Naive B cell (primary cell): ENCODE results near the gene ADPRHL1. TPM values are rescaled to one million over a fixed set of nuclear protein-coding genes. Genes with fewer than 3 reads are reported as not detected.
"Not testable (repeated sequence)": the region's sequence is repeated elsewhere in the genome, so short reads cannot be mapped to it uniquely, and the experiment has no call there.

Experiments used
- ATAC-seq, 2 donors: fragments of 150-1000 bp; cut with Tn5 transposase; 2 replicates each; pipeline ENCODE4 v1.10.0; 2021; ENCODE audit warnings: low read depth in 2 of 2, mild to moderate bottlenecking in 2 of 2, moderate library complexity in 2 of 2
- DNase-seq: peaks from one replicate; pipeline ENCODE4 v3.0.0; 2022
- H3K27ac Mint-ChIP-seq, 6 donors: one replicate each; pipeline ENCODE4 v1.8.0; 2020 to 2022; ENCODE audit warnings: mild to moderate bottlenecking in 6 of 6, mixed read lengths in 6 of 6, moderate library complexity in 5 of 6, inconsistent platforms in 2 of 6
- H3K27me3 Mint-ChIP-seq, 3 donors: one replicate each; pipeline ENCODE4 v1.8.0; 2021 to 2022; ENCODE audit warnings: mixed read lengths in 3 of 3, mild to moderate bottlenecking in 1 of 3
- H3K36me3 Mint-ChIP-seq, 2 donors: one replicate each; pipeline ENCODE4 v1.8.0; 2020 to 2022; ENCODE audit warnings: mixed read lengths in 2 of 2, inconsistent platforms in 1 of 2, mild to moderate bottlenecking in 1 of 2
- H3K4me1 Mint-ChIP-seq, 3 donors: one replicate each; pipeline ENCODE4 v1.8.0; 2020 to 2022; ENCODE audit warnings: mixed read lengths in 3 of 3, inconsistent platforms in 1 of 3, mild to moderate bottlenecking in 1 of 3, moderate library complexity in 1 of 3
- H3K4me3 Mint-ChIP-seq, 8 donors: one replicate each; pipeline ENCODE4 v1.8.0; 2020 to 2022; ENCODE audit warnings: mild to moderate bottlenecking in 8 of 8, mixed read lengths in 8 of 8, moderate library complexity in 8 of 8, inconsistent platforms in 2 of 8
- H3K9me3 Mint-ChIP-seq, 7 donors: one replicate each; pipeline ENCODE4 v1.8.0; 2020 to 2022; ENCODE audit warnings: mixed read lengths in 7 of 7, mild to moderate bottlenecking in 5 of 7, inconsistent platforms in 2 of 7, moderate library complexity in 1 of 7
- polyA plus RNA-seq, 6 donors: library from polyadenylated mRNA; unstranded; fragments of 300-500 nt; fragmentation: Illumina TruSeq; gene quantifications; one replicate each; pipeline ENCODE4 v1.2.3, GENCODE V29; 2021; ENCODE audit warnings: low read depth in 6 of 6

Gene ADPRHL1
- polyA plus RNA-seq, 6 donors from 2014 or later: 0.54 to 0.75 TPM; not detected in 4

GRCh38 chr13:113472355-113473025, 19.2 kb upstream of the ADPRHL1 start:
- no peak overlapping the region for H3K4me3 Mint-ChIP-seq
- H3K27me3 Mint-ChIP-seq: no peaks in the 10 kb centered on the region
- no peaks in the 10 kb centered on the region for H3K9me3 Mint-ChIP-seq
- peaks cover 17 to 39% of the 10 kb centered on the region in 2 donors for H3K36me3 Mint-ChIP-seq
- DNase-seq (no peak), ATAC-seq (no peak)
- peaks cover 5 to 15% (median 11%) of the 10 kb centered on the region in 3 donors for H3K4me1 Mint-ChIP-seq
- peak overlapping the region in 1 of 6 donors; percentile 86 for H3K27ac Mint-ChIP-seq

- ATAC-seq (no peak), DNase-seq (no peak)
- no peak overlapping the region for H3K4me3 Mint-ChIP-seq
- H3K36me3 Mint-ChIP-seq: peaks cover 13 to 39% of the 10 kb centered on the region in 2 donors
- H3K27me3 Mint-ChIP-seq: no peaks in the 10 kb centered on the region
- no peak overlapping the region for H3K27ac Mint-ChIP-seq
- H3K9me3 Mint-ChIP-seq: no peaks in the 10 kb centered on the region
- peaks cover 5 to 15% (median 11%) of the 10 kb centered on the region in 3 donors for H3K4me1 Mint-ChIP-seq
Measured at GRCh38 chr13:113471844-113472243, 18.6 kb upstream of the ADPRHL1 start.

DNA sequence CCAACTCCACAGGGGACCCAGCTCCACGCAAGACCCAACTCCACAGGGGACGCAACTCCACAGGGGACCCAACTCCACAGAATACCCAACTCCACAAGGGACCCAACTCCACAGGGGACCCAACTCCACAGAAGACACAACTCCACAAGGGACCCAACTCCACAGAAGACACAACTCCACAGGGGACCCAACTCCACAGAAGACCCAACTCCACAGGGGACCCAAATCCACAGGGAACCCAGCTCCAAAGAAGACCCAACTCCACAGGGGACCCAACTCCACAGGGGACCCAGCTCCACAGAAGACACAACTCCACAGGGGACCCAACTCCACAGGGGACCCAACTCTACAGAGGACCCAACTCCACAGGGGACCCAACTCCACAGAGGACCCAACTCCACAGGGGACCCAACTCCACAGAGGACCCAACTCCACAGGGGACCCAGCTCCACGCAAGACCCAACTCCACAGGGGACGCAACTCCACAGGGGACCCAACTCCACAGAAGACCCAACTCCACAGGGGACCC, 17.4 kb upstream of the ADPRHL1 start:
- H3K9me3 Mint-ChIP-seq, ATAC-seq, H3K4me3 Mint-ChIP-seq, H3K27me3 Mint-ChIP-seq, DNase-seq: not testable (repeated sequence)
- H3K4me1 Mint-ChIP-seq: peaks cover 5 to 15% (median 11%) of the 10 kb centered on the region in 3 donors
- H3K27ac Mint-ChIP-seq: peak overlapping the region in 1 of 6 donors; percentile 26
- peaks cover 8 to 32% of the 10 kb centered on the region in 2 donors for H3K36me3 Mint-ChIP-seq

- Mint-ChIP-seq H3K27me3 (no peaks in the 10 kb centered on the region), H3K27ac (no peak overlapping the region), H3K36me3 (peaks cover 8 to 31% of the 10 kb centered on the region in 2 donors), H3K4me1 (peaks cover 5 to 15% (median 11%) of the 10 kb centered on the region in 3 donors), H3K9me3 (no peaks in the 10 kb centered on the region), H3K4me3 (no peak overlapping the region)
- ATAC-seq (no peak), DNase-seq (no peak)
Measured at GRCh38 chr13:113470073-113470472, 16.8 kb upstream of the ADPRHL1 start.

- H3K4me3 Mint-ChIP-seq: no peak overlapping the region
- peaks cover 8 to 31% of the 10 kb centered on the region in 2 donors for H3K36me3 Mint-ChIP-seq
Measured at GRCh38 chr13:113469582-113469981, 16.3 kb upstream of the ADPRHL1 start.

DNA sequence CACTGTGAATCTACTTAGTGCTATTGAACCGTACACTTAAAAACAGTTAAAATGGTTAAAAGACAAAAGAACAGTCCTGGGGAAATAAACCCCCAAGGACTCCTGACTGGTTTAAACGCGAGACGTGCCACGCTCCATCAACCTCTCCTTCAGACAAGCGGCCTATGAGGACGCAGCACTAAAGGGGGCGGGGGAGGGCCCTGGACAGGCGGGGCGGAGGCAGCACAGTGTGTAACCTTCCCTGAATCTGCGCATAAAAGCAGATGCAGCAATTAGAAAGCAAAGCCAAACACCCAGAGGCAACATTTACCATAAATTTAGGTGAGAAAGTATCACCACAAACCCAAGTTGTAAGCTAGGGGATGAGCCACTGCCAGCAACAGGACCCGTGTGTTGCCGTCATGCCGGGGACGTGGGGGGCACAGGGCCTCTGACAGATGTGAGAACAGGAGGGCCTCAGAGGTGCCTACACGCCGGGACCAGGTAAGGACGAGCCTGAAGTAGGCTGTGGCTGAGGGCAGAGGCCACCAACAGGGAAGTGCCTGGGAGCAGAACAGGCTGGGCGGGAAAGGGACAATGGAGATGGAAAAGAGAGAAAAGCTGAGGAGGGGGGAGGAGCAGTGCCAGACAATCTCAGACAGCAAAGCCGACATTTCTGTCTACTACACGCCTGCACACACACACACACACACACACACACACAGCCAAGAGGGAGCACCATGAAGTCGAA, 15.3 kb upstream of the ADPRHL1 start:
- no peaks in the 10 kb centered on the region for H3K27me3 Mint-ChIP-seq
- H3K4me3 Mint-ChIP-seq: no peak overlapping the region
- DNase-seq (no peak), ATAC-seq (no peak)
- H3K4me1 Mint-ChIP-seq: peaks cover 6 to 17% (median 11%) of the 10 kb centered on the region in 3 donors
- no peaks in the 10 kb centered on the region for H3K9me3 Mint-ChIP-seq
- peaks cover 8 to 22% of the 10 kb centered on the region in 2 donors for H3K36me3 Mint-ChIP-seq
- H3K27ac Mint-ChIP-seq: no peak overlapping the region

More at GRCh38 chr13:113469582-113469981, 16.3 kb upstream of the ADPRHL1 start:
- peak overlapping the region in 1 of 6 donors; percentile 3 for H3K27ac Mint-ChIP-seq
- no peak for ATAC-seq
- no peak for DNase-seq
- no peaks in the 10 kb centered on the region for H3K27me3 Mint-ChIP-seq
- H3K9me3 Mint-ChIP-seq: no peaks in the 10 kb centered on the region
- peaks cover 5 to 15% (median 11%) of the 10 kb centered on the region in 3 donors for H3K4me1 Mint-ChIP-seq

DNA sequence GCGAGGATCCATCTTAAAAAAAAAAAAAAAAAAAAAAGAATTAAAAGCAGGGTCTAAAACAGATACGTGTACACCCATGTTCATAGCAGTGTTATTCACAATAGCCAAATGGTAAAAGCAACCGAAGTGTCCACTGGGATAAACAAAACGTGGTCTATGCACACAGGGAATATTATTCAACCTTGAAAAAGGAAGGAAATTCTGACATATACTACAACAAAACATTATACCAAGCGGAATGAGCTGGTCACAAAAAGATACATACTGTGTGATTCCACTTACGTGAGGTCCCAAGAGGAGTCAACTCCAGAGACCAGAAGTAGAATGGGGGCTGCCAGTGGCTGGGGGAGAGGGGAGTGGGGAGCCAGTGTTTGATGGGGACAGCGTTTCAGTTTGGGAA, 14.7 kb upstream of the ADPRHL1 start:
- no peaks in the 10 kb centered on the region for H3K27me3 Mint-ChIP-seq

DNA sequence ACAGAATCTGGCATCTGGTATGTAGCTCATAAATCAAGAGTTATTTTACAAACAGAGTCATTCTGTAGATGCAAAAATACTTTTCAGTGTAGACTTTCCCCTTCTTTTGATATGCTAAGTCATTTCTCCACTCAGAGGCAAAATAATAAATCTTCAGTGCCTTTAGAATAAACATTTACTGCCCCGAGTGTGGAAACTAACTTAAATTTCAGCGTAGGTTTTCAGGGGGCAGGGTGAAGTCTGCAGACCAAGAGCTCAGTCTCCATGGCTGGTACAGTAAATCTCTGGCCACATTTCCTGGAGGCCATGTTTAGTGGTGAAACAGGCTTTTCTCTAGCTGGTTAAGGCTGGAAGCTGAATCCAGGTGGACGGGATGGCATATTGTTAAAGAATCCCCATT, 13.1 kb upstream of the ADPRHL1 start:
- Mint-ChIP-seq H3K4me3 (no peak overlapping the region), H3K36me3 (peaks cover 4 to 6% of the 10 kb centered on the region in 2 donors), H3K9me3 (no peaks in the 10 kb centered on the region), H3K4me1 (peaks cover 4 to 21% (median 11%) of the 10 kb centered on the region in 3 donors), H3K27ac (no peak overlapping the region), H3K27me3 (no peaks in the 10 kb centered on the region)
- ATAC-seq (no peak), DNase-seq (no peak)

More for the DNA sequence above, 14.7 kb upstream of the ADPRHL1 start:
- Mint-ChIP-seq H3K27ac (peak overlapping the region in 1 of 6 donors; percentile 57), H3K4me3 (no peak overlapping the region), H3K36me3 (peaks cover 8 to 16% of the 10 kb centered on the region in 2 donors), H3K9me3 (no peaks in the 10 kb centered on the region), H3K4me1 (peaks cover 7 to 22% (median 11%) of the 10 kb centered on the region in 3 donors)
- no peak for DNase-seq
- ATAC-seq: no peak

DNA sequence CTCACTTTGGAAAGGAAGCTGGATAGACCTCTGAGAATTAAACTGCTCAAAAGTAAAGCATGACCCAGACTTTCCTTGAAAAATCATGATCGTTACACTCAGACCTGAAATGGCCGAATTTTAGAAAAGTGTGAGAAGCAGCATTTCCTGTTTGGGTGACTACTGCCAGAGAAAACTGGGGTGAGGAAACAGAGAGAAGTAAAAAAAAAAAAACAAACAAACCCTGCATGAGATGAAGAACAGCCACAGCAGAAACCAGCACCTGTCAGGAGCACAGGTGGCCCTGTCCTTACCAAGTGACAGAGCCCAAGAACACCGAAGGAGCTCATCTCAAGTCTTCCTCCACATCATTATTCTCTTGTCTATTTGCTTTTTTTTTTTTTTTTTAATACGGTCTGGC, 12.0 kb upstream of the ADPRHL1 start:
- DNase-seq (no peak), ATAC-seq (no peak)
- peaks cover 3 to 10% (median 4%) of the 10 kb centered on the region in 3 donors for H3K4me1 Mint-ChIP-seq
- H3K9me3 Mint-ChIP-seq: no peaks in the 10 kb centered on the region
- peak overlapping the region in 1 of 6 donors; percentile 60 for H3K27ac Mint-ChIP-seq
- H3K4me3 Mint-ChIP-seq: no peak overlapping the region
- H3K36me3 Mint-ChIP-seq: peaks cover 0 to under 1% of the 10 kb centered on the region in 2 donors
- no peaks in the 10 kb centered on the region for H3K27me3 Mint-ChIP-seq

GRCh38 chr13:113464476-113464875, 11.2 kb upstream of the ADPRHL1 start:
- DNase-seq (no peak), ATAC-seq (no peak)
- Mint-ChIP-seq H3K27me3 (no peaks in the 10 kb centered on the region), H3K4me3 (no peak overlapping the region), H3K36me3 (peaks cover 0 to 7% of the 10 kb centered on the region in 2 donors), H3K4me1 (peaks cover 0 to 6% (median 4%) of the 10 kb centered on the region in 3 donors), H3K9me3 (no peaks in the 10 kb centered on the region), H3K27ac (peak overlapping the region in 1 of 6 donors; percentile 60)

DNA sequence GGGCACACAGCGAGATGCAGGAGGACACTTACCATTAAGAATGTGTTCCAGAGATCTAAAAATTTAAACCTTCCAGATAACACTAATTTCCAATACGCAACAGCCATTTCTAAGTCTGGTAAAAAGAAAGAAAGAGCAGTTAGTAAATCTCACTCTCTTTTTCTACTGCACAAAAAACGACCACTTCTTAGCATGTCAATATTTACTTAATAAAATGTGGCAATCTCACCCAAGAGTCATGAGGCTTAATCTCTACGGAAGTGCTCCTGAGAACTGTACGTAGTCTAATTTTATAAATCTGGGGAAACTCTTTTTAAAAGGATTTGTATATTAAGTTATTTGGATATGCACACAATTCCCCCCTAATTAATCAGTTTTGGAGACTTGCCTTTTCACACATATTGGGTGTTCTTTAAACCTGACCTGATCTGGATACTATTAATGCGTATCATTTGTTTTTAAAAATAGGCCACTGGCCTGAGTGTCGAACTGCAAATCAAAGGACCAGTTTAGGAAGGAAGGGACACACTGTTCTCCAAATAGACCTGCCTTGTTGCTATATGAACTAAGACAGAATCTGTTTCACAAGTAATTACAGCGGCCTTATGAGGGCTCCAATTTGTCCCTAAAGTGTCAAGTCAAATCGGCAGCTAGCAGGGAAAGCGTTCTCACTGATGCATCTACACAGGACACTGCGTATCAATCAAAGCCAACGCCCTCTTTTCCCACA, 7.9 kb upstream of the ADPRHL1 start:
- Mint-ChIP-seq H3K9me3 (no peaks in the 10 kb centered on the region), H3K27ac (peak overlapping the region in 1 of 6 donors; percentile 17), H3K27me3 (no peaks in the 10 kb centered on the region), H3K4me3 (no peak overlapping the region), H3K4me1 (peaks cover 0 to 6% (median 4%) of the 10 kb centered on the region in 3 donors), H3K36me3 (peaks cover 4 to 7% of the 10 kb centered on the region in 2 donors)
- ATAC-seq (no peak), DNase-seq (no peak)

GRCh38 chr13:113460599-113460998, 7.3 kb upstream of the ADPRHL1 start:
- Mint-ChIP-seq H3K4me3 (no peak overlapping the region), H3K4me1 (peaks cover 0 to 6% (median 4%) of the 10 kb centered on the region in 3 donors), H3K9me3 (no peaks in the 10 kb centered on the region), H3K27me3 (no peaks in the 10 kb centered on the region), H3K36me3 (peaks cover 4 to 7% of the 10 kb centered on the region in 2 donors), H3K27ac (no peak overlapping the region)
- no peak for DNase-seq
- ATAC-seq: no peak

- Mint-ChIP-seq H3K4me1 (peaks cover 0 to 6% (median 4%) of the 10 kb centered on the region in 3 donors), H3K27ac (peak overlapping the region in 1 of 6 donors; percentile 26), H3K9me3 (no peaks in the 10 kb centered on the region), H3K4me3 (no peak overlapping the region), H3K36me3 (peaks cover 4 to 7% of the 10 kb centered on the region in 2 donors), H3K27me3 (no peaks in the 10 kb centered on the region)
- DNase-seq (no peak), ATAC-seq (no peak)
Measured at GRCh38 chr13:113460064-113460555, 6.8 kb upstream of the ADPRHL1 start.
